HG02970 (cell line): ENCODE results near the gene FLT3LG.

Experiments
- ATAC-seq: cut with Tn5 transposase; IDR thresholded peaks from one replicate; pipeline ENCODE4 v1.9.1; 2021; ENCODE audit warnings: mild to moderate bottlenecking, moderate library complexity, moderate number of reproducible peaks; ENCODE audit not compliant: unreplicated experiment, low FRiP score

The FLT3LG gene

DNA sequence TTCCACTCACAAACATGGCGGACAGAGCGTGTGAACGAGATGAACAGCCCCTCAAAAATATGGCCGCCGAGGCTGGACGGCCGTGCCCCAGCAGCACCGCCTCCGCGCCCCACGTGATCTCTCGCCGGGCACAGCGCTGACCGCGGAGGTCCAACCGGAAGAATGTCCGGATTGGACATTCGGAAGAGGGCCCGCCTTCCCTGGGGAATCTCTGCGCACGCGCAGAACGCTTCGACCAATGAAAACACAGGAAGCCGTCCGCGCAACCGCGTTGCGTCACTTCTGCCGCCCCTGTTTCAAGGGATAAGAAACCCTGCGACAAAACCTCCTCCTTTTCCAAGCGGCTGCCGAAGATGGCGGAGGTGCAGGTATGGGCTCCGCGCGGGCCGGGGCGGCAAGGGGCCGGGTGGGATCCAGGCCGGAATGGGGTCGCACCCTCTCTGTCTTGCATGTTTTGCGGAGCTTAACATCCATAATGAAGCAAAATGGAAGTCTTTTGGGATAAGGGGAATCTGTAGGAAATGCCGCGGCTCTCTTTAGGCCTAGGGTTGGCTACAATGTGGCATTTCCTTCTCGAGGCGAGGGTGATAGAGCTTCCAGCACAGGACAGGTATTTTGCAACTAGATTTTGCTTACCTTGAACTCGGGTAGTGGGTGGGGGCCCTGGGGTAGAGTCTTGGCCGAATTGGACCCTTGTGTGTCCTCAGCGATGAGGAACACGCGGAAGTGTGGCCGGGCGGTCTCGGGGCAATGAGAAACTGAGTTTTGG, 13.4 kb downstream of the FLT3LG start, which contains the start of gene RPL13A:
TSS of gene RPL13A (plus strand) at position 332 of the 769 bp plus-strand sequence. CDS start at position 354, 22 bp downstream.
- ATAC-seq, result peak; percentile 93

GRCh38 chr19:49488046-49488862, 14.2 kb downstream of the FLT3LG start:
- ATAC-seq, result no peak

DNA sequence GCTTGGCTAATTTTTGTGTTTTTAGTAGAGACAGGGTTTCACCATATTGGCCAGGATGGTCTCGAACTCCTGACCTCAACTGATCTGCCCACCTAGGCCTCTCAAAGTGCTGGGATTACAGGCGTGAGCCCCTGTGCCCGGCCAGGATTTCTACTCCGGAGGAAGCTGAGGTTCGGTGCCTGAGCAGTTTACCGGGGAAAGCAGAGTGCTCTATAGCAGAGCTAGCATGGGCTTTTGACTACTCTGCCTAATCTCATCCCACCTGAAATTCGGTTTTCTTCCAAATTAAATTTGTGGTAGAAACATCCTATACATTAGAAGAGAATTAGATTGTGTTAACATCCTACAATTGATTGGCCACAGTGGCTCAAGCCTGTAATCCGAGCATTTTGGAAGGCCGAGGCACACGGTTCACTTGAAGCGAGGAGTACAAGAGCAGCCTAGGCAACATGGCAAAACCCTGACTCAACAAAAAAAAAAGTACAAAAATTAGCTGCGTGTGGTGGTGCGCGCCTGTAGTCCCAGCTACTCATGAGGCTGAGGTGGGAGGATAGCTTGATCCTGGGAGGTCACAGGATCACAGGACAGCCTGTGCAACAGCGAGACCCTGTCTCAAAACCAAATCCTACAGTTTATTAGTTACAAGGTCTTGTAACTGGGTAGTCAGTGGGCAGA, 15.0 kb downstream of the FLT3LG start:
- ATAC-seq, result no peak

- ATAC-seq, result no peak
Observed at GRCh38 chr19:49489601-49490167, 15.7 kb downstream of the FLT3LG start.

DNA sequence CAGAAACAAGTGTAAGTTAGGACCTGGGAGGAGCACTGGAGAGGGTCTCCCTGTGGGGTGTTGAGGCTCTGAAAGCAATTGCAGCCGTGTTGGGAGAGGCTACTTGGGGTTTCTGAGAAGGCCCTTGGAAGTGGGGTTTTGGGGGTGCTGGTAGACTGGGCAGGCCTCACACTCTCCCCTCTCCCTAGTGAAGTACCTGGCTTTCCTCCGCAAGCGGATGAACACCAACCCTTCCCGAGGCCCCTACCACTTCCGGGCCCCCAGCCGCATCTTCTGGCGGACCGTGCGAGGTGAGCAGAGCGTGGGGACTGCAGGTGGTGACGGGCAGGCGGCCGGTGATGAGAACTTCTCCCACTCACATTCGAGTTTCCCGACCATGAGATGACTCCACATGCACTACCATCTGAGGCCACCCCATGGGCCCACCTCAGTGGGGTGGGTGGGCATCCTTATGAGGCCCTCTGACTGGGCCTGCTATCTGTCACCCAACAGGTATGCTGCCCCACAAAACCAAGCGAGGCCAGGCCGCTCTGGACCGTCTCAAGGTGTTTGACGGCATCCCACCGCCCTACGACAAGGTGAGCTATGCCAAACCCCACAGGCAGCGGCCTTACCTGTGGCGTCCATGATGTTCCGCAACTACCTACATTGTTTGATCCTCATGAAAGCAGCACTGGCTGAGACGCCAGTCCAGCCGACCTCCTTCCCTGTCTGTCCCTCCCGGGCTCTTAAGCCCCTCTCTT, 16.4 kb downstream of the FLT3LG start:
- ATAC-seq, result no peak

DNA sequence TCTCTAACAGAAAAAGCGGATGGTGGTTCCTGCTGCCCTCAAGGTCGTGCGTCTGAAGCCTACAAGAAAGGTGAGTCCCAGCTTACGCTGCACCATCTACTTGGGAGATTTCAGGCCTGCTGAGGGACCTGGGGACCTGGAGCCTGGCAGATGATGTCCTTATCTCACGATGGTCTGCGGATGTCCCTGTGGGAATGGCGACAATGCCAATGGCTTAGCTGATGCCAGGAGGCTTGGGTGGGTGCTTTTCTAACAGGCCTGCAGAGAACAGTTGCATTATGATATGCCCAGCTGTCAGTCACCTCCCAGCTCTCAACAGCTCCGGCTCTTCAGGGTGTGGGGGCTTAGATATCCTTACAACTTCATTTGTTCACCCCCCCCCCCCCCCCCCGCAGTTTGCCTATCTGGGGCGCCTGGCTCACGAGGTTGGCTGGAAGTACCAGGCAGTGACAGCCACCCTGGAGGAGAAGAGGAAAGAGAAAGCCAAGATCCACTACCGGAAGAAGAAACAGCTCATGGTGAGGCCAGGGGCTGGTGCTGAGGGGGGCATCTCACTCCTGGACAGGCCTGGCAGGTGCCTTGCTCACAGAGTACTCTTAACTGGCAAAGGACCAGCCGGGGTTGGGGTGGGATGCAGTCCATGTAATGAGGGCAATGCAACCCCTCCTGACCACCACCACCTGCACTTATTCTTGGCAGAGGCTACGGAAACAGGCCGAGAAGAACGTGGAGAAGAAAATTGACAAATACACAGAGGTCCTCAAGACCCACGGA, 17.2 kb downstream of the FLT3LG start:
- no peak for ATAC-seq

GRCh38 chr19:49491804-49492572, 18.0 kb downstream of the FLT3LG start:
- ATAC-seq, result no peak

GRCh38 chr19:49492573-49493405, 18.8 kb downstream of the FLT3LG start:
- ATAC-seq, result no peak

DNA sequence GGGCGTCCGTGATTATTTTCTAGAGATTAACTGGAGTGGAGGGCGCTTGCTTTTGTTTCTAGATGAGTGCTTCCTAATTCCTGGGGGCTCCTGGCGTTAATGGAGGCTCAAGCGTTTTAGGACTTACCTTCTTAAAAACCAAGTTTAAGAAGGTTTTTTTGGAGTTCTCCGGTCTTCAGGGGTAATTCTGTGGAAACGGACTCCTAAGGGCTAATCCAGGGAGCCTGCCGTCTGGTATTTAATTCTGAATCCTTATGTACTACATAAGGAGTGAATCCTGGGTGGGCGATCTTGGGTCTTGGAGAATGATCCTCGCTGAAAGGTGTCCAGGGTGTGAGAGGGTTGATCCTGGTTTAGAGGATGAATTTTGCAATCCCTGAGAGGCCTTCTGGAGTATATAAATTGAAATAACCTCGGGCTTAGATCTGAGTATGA, 22.6 kb downstream of the FLT3LG start:
- no peak for ATAC-seq

DNA sequence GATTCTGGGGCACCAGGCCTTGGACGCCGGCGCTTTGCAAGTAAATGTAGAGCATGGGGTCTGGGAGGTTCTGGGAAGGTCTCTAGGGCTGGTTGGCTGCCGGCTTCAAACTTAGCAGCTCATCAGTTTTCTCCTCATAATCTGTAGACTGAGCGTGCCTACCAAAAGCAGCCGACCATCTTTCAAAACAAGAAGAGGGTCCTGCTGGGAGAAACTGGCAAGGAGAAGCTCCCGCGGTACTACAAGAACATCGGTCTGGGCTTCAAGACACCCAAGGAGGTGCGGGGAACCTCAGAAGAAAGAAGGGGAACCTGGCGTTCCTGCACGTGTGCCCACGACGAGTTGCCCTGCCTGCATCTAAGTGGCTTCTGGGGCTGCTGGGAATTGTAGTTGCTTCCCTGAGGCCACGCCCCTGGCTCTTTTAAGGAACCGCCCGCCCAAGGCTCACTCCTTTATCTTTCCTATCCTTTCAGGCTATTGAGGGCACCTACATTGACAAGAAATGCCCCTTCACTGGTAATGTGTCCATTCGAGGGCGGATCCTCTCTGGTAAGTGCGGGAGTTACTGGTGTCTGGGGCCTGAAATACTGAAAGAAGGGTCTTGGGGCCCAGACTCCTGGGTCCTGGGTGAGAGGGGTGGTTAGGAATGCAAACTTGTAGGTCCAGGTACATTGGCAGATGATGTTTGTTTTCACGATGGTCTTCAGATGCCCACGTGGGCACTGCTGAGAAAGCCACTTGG, 23.2 kb downstream of the FLT3LG start:
- no peak for ATAC-seq

- ATAC-seq, result no peak
Observed at GRCh38 chr19:49497789-49498103, 23.7 kb downstream of the FLT3LG start.

GRCh38 chr19:49498475-49498874, 24.5 kb downstream of the FLT3LG start:
- no peak for ATAC-seq

DNA sequence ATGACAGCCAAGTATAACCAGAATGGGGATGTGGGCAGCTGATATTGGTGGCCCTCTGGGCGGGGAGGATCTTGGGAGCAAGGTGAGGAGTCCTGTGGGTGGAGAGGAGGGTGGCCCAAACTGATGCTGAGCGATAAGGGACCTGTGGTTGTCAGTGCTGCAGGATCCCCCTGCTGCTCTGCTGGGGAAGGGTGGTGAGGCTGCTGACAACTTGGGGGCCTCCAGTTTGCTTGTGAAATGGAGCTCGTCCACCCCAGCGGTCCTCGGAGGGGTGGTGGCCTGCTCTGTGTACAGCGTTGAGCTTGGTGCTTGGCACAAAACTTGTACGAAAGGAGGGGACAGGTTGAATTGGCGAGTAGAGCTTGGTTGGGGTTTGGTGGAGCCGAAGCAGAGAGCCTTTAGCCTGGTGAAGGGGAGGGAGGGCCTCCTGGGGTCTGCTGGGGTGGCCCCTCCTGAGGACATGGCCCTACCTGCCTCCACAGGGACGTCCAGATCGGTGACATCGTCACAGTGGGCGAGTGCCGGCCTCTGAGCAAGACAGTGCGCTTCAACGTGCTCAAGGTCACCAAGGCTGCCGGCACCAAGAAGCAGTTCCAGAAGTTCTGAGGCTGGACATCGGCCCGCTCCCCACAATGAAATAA, 25.1 kb downstream of the FLT3LG start:
- ATAC-seq, result no peak

DNA sequence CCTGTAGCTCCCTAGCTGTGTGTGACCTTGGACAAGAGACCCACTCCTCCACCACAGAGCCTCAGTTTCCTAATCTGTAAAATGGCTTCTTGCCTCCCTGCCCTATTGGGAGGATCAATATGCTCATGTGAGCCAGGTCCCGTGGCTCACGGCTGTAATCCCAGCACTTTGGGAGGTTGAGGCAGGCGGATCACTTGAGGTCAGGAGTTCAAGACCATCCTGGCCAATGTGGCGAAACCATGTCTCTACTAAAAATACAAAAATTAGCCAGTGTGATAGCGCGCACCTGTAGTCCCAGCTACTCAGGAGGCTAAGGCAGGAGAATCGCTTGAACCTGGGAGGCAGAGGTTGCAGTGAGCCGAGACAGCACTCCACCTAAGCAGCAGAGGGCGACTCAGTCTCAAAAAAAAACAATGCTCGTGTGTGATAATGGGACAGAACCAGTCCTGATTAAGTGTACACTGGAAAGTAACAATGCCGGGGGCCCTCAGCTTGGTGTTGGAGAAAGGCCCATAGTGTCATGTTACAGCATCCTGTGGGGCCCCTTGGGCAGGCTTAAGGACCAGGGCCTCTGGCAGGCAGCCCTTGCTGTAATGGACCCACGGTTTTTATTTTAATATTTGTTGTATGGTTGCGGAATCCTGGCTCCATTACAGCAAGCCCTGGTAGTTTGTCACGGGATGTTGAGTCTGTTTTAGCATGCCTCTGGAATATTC, 29.0 kb downstream of the FLT3LG start:
- ATAC-seq, result no peak

- no peak for ATAC-seq
Observed at GRCh38 chr19:49503582-49503962, 29.6 kb downstream of the FLT3LG start.

DNA sequence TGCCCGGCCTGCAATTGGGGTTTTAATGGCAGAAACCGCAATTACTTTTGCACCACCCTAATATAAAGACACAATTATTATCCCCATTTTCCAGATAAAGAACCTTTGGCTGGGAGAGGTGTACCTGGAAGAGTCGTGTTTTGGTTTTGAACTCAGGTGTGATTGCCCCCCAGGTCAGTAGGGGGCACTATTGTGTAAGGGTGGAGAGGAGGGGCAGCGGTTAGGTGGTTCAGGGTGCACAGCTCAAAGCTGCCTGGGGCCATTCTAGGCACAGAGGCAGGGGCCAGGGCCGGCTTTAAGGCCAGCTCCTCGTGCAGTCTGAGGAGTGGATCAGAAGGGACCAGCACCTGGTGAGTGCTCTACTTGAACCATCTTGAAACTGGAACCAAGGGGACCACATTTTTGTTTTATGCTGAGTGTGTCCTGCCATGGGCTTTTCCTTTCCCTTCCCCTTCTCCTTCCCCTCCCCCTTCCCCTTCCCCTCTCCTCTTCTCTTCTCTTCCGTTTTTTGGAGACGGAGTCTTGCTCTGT, 32.6 kb downstream of the FLT3LG start:
- no peak for ATAC-seq
